Right lobe of liver (tissue), 4 donors: ENCODE data around the gene TUBB8.

Source experiments
- CTCF ChIP-seq, 4 donors: fragments of 200-600 bp in 3 of 4; fragments of 450-650 bp in 1 of 4; IDR thresholded peaks; one replicate each; pipeline versions ENCODE4 v1.5.1 to v1.8.0; 2016 to 2022; ENCODE audit warnings: antibody characterized with exemption in 4 of 4, mild to moderate bottlenecking in 2 of 4
- POLR2A ChIP-seq: fragments of 450-650 bp; IDR thresholded peaks from one replicate; pipeline ENCODE4 v1.6.1; 2017; ENCODE audit warnings: antibody characterized with exemption, mild to moderate bottlenecking
- donor health status: DM: no; HTN: no; CAD: no.
- donor health status: DM: no; HTN: no; CAD: no.
- donor health status: DM: no; HTN: yes; CAD: no.

- no peak for TF ChIP-seq CTCF (IDR thresholded peaks at IDR 0.05)
- no peak for TF ChIP-seq POLR2A
Measured at GRCh38 chr10:79532-80215, 30.6 kb upstream of the TUBB8 start.
